Mesenchymal stem cell (in vitro differentiated cells and primary cell): Measurements from ENCODE around the gene PFAS.
A peak's percentile ranks its signal among the peaks of the same experiment; 100 is the strongest.

Experiments
- DNase-seq: peaks from one replicate; pipeline ENCODE4 v3.0.0-alpha.2; 2013
- H2AFZ ChIP-seq: one replicate; pipeline ENCODE4 v1.6.1; 2013; ENCODE audit warnings: low read depth, mild to moderate bottlenecking, control low read depth, inconsistent platforms, low read length, moderate library complexity
- H2AK5ac ChIP-seq: 2 replicates; pipeline ENCODE4 v1.6.1; 2013; ENCODE audit warnings: low read length, moderate library complexity, mild to moderate bottlenecking, inconsistent platforms; ENCODE audit not compliant: severe bottlenecking
- H2BK120ac ChIP-seq: one replicate; pipeline ENCODE4 v1.6.1; 2013; ENCODE audit warnings: low read depth, mild to moderate bottlenecking, inconsistent platforms, low read length, moderate library complexity
- H2BK12ac ChIP-seq, 2 experiments: one replicate each; pipeline ENCODE4 v1.6.1; 2013; ENCODE audit warnings: inconsistent platforms in 2 of 2, low read length in 2 of 2, mild to moderate bottlenecking in 2 of 2, moderate library complexity in 2 of 2, control low read depth in 1 of 2
- H2BK15ac ChIP-seq: one replicate; pipeline ENCODE4 v1.6.1; 2013; ENCODE audit warnings: mild to moderate bottlenecking, low read depth, inconsistent platforms; ENCODE audit not compliant: poor library complexity, severe bottlenecking
- H2BK5ac ChIP-seq: 2 replicates; pipeline ENCODE4 v1.6.1; 2013; ENCODE audit warnings: low read depth, mild to moderate bottlenecking, low read length, control low read depth, inconsistent platforms; ENCODE audit not compliant: poor library complexity, severe bottlenecking
- H3K14ac ChIP-seq, 2 experiments: one replicate each; pipeline ENCODE4 v1.6.1; 2013; ENCODE audit warnings: inconsistent platforms in 2 of 2, low read length in 2 of 2, control low read depth in 1 of 2, mild to moderate bottlenecking in 1 of 2, moderate library complexity in 1 of 2
- H3K18ac ChIP-seq, 2 experiments: one replicate each; pipeline ENCODE4 v1.6.1; 2013; ENCODE audit warnings: inconsistent platforms in 2 of 2, low read length in 2 of 2, control low read depth in 1 of 2, low read depth in 1 of 2, mild to moderate bottlenecking in 1 of 2
- H3K23ac ChIP-seq, 2 experiments: one replicate each; pipeline ENCODE4 v1.6.1; 2013; ENCODE audit warnings: inconsistent platforms in 2 of 2, low read length in 2 of 2, mild to moderate bottlenecking in 2 of 2, moderate library complexity in 2 of 2, control low read depth in 1 of 2
- H3K27ac ChIP-seq: 2 replicates; pipeline ENCODE4 v1.5.1; 2013; ENCODE audit warnings: mild to moderate bottlenecking, moderate library complexity, low read length, control low read depth, inconsistent platforms; ENCODE audit not compliant: poor library complexity, severe bottlenecking
- H3K27me3 ChIP-seq, 2 experiments: 2 replicates each; pipeline versions ENCODE4 v1.6.1 to v1.7.0; 2013; ENCODE audit warnings: low read length in 2 of 2, mild to moderate bottlenecking in 2 of 2, moderate library complexity in 2 of 2, control low read depth in 1 of 2, inconsistent platforms in 1 of 2; ENCODE audit not compliant: control insufficient read depth in 1 of 2, insufficient read depth in 1 of 2
- H3K36me3 ChIP-seq, 2 experiments: 2 replicates each; pipeline versions ENCODE4 v1.6.1 to v1.7.0; 2013; ENCODE audit warnings: low read length in 2 of 2, control low read depth in 1 of 2, inconsistent platforms in 1 of 2, low read depth in 1 of 2, mild to moderate bottlenecking in 1 of 2; ENCODE audit not compliant: insufficient read depth in 2 of 2, control insufficient read depth in 1 of 2
- H3K4ac ChIP-seq, 2 experiments: one replicate each; pipeline ENCODE4 v1.6.1; 2013; ENCODE audit warnings: inconsistent platforms in 2 of 2, low read length in 2 of 2, mild to moderate bottlenecking in 2 of 2, moderate library complexity in 2 of 2, control low read depth in 1 of 2, low read depth in 1 of 2
- H3K4me1 ChIP-seq: 2 replicates; pipeline ENCODE4 v1.6.1; 2013; ENCODE audit warnings: low read depth, low read length, control low read depth; ENCODE audit not compliant: control insufficient read depth, insufficient read depth
- H3K4me2 ChIP-seq: 2 replicates; pipeline ENCODE4 v1.6.1; 2013; ENCODE audit warnings: low read length, mild to moderate bottlenecking, inconsistent platforms; ENCODE audit not compliant: poor library complexity, severe bottlenecking
- H3K4me3 ChIP-seq, 2 experiments: 2 replicates each; pipeline versions ENCODE4 v1.5.1 to v1.7.0; 2013; ENCODE audit warnings: low read length in 2 of 2, mild to moderate bottlenecking in 2 of 2, control low read depth in 1 of 2, low read depth in 1 of 2; ENCODE audit not compliant: insufficient read depth in 1 of 2
- H3K79me1 ChIP-seq: replicated peaks from 2 replicates; pipeline ENCODE4 v1.6.1; 2013; ENCODE audit warnings: mild to moderate bottlenecking, control low read depth, low read length, inconsistent platforms; ENCODE audit not compliant: poor library complexity, severe bottlenecking
- H3K9ac ChIP-seq: 2 replicates; pipeline ENCODE4 v1.7.0; 2013; ENCODE audit warnings: mild to moderate bottlenecking, low read length, moderate library complexity
- H3K9me3 ChIP-seq: 2 replicates; pipeline ENCODE4 v1.7.0; 2013; ENCODE audit warnings: mild to moderate bottlenecking, low read length; ENCODE audit not compliant: control insufficient read depth
- H4K8ac ChIP-seq: one replicate; pipeline ENCODE4 v1.6.1; 2013; ENCODE audit warnings: inconsistent platforms, mild to moderate bottlenecking, low read length, moderate library complexity
- H4K91ac ChIP-seq: one replicate; pipeline ENCODE4 v1.6.1; 2013; ENCODE audit warnings: mild to moderate bottlenecking, low read length, inconsistent platforms
- WGBS: methylation state at CpG from one replicate; pipeline ENCODE4 v1.1.7; 2013; ENCODE audit warnings: mixed read lengths; 5-methylcytosine and 5-hydroxymethylcytosine counted together

The PFAS gene

DNA sequence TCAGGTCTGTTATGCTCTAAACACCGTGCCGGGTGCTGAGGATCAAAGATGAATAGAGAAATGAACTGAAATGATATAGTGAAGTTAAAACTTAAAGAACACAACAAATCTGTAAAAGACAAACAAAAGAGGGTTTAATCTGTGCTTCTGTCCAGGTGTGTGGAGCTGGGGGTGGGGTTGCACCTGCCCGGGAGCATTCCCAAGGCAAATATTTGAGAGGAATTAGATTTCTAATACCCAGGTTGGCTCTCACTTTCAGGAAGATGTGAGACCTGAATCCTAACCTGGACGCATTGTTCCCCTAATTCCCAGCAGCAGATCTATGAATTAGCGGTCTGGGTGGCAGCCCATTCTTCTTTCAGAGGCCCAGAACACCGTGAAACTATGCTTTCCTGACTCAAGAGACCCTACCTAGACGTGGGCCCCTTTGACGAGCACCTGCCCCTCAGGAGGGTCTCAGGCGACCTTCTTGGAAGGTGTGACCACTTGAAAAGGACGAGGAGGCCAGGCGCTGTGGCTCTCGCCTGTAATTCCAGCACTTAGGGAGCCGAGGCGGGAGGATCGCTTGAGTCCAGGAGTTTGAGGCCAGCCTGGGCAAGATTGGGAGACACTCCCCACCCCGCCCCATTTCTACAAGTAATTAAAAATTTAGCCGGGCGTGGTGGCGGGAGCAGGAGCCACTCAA lies 38.7 kb downstream of the PFAS start:
- Histone ChIP-seq H4K8ac (peak overlapping the region; percentile 87), H3K14ac (peak overlapping the region in 1 of 2 experiments; percentile 68)

DNA sequence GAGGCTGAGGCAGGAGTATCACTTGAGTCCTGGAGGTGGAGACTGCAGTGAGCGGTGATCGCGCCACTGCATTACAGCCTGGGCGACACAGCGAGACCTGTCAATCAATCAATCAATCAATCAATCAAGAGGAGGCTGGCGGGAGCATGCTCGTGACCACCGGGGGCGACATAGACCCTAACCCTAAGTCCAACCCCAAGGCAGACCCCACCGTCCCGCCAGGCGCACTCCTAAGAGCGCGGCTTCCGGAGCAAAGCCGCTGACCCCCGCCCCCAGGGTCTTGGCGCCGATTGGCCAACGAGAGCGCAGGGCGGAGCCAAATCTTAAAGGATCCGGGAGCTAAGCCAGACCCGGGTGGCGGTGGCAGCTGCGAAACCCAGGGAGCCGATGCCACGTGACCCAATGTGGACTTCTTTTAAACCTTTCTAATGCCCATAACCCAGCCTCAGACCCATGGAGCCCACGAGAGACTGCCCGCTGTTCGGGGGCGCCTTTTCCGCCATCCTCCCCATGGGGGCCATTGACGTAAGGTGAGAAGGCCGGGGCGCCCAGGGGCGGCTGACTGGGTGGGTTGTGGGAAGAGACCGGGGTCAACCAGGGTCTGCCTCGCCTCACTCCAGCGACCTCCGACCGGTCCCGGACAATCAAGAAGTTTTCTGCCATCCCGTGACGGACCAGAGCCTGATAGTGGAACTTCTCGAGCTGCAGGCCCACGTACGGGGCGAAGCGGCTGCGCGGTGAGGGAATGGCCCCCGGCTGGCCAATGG lies 39.4 kb downstream of the PFAS start, which contains the start of gene RANGRF:
TSS of gene RANGRF (plus strand) at position 335 of the 767 bp plus-strand sequence. CDS start at position 454, 119 bp downstream.
- Histone ChIP-seq H3K4me3 (peak within 1 kb of the TSS; percentile 83 to 86), H3K4ac (peak within 1 kb of the TSS; percentile 46 to 97), H2BK120ac (peak within 1 kb of the TSS; percentile 50), H3K27me3 (no peaks in the 10 kb centered on the region), H2BK12ac (peak within 1 kb of the TSS in 1 of 2 experiments; percentile 34), H3K36me3 (peaks cover 0 to 9% of the 10 kb centered on the region in 2 experiments), H4K8ac (peak within 1 kb of the TSS; percentile 87), H3K23ac (peak within 1 kb of the TSS in 1 of 2 experiments; percentile 32), H2BK5ac (peak within 1 kb of the TSS; percentile 77), H3K4me1 (peaks cover 10% of the 10 kb centered on the region), H3K14ac (peak within 1 kb of the TSS in 1 of 2 experiments; percentile 86), H3K79me1 (peaks cover 17% of the 10 kb centered on the region), H3K9ac (peak within 1 kb of the TSS; percentile 94), H2AK5ac (no peak within 1 kb of the TSS), H3K4me2 (peak within 1 kb of the TSS; percentile 84), H3K27ac (peak within 1 kb of the TSS; percentile 88), H3K9me3 (no peaks in the 10 kb centered on the region), H2AFZ (peak within 1 kb of the TSS; percentile 99), H3K18ac (peak within 1 kb of the TSS; percentile 85 to 93), H4K91ac (peak within 1 kb of the TSS; percentile 91), H2BK15ac (peak within 1 kb of the TSS; percentile 68)
- under 1% methylated on average over 52 of the region's 53 CpGs for WGBS
- DNase-seq, result peak; percentile 86

More for the DNA sequence above, 38.7 kb downstream of the PFAS start:
- Histone ChIP-seq H2BK12ac (peak overlapping the region in 1 of 2 experiments; percentile 17), H3K4me2 (peak overlapping the region; percentile 84), H2AFZ (peak overlapping the region; percentile 48), H3K36me3 (peaks cover 0 to 9% of the 10 kb centered on the region in 2 experiments), H3K9me3 (no peaks in the 10 kb centered on the region), H2BK15ac (peak overlapping the region; percentile 68), H3K4me1 (peaks cover 10% of the 10 kb centered on the region), H3K27me3 (no peaks in the 10 kb centered on the region), H3K18ac (peak overlapping the region in 1 of 2 experiments; percentile 85), H3K4me3 (peak overlapping the region; percentile 83 to 86), H2BK5ac (no peak overlapping the region), H3K27ac (no peak overlapping the region), H2AK5ac (no peak overlapping the region), H3K23ac (no peak overlapping the region), H3K9ac (peak overlapping the region; percentile 94), H3K4ac (peak overlapping the region; percentile 39 to 81), H3K79me1 (peaks cover 17% of the 10 kb centered on the region), H2BK120ac (no peak overlapping the region), H4K91ac (peak overlapping the region; percentile 91)
- DNase-seq, result no peak
- 69% methylated on average over 10 of the region's 19 CpGs for WGBS

DNA sequence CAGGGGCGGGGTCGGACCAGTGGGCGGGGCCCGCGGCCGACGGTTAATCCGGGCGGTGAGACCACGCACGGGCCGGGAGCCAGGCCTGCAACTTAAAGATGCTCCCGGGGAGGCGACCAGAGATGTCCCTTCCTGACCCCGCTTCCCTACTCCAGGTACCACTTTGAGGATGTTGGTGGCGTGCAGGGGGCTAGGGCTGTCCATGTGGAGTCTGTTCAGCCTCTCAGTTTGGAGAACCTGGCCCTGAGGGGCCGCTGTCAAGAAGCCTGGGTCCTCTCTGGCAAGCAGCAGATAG lies 40.0 kb downstream of the PFAS start:
- 6% methylated on average over 10 of the region's 17 CpGs for WGBS
- peak overlapping the region in 1 of 2 experiments; percentile 64 for H3K4ac ChIP-seq
- peak overlapping the region; percentile 45 for H4K8ac ChIP-seq
- H3K27me3 ChIP-seq, result no peaks in the 10 kb centered on the region
- H3K9ac ChIP-seq, result peak overlapping the region; percentile 94
- no peak overlapping the region for H2AK5ac ChIP-seq
- peak overlapping the region in 1 of 2 experiments; percentile 86 for H3K14ac ChIP-seq
- H3K4me3 ChIP-seq, result peak overlapping the region; percentile 83 to 86
- H2AFZ ChIP-seq, result peak overlapping the region; percentile 67
- peak overlapping the region; percentile 35 to 78 for H3K18ac ChIP-seq
- no peaks in the 10 kb centered on the region for H3K9me3 ChIP-seq
- no peak overlapping the region for H2BK15ac ChIP-seq
- peak overlapping the region; percentile 52 for H4K91ac ChIP-seq
- no peak for DNase-seq
- H2BK5ac ChIP-seq, result no peak overlapping the region
- H3K79me1 ChIP-seq, result peaks cover 17% of the 10 kb centered on the region
- no peak overlapping the region for H2BK120ac ChIP-seq
- H3K27ac ChIP-seq, result no peak overlapping the region
- H3K4me1 ChIP-seq, result peaks cover 10% of the 10 kb centered on the region
- H3K36me3 ChIP-seq, result peaks cover 0 to 9% of the 10 kb centered on the region in 2 experiments
- peak overlapping the region in 1 of 2 experiments; percentile 17 for H2BK12ac ChIP-seq
- peak overlapping the region in 1 of 2 experiments; percentile 32 for H3K23ac ChIP-seq
- H3K4me2 ChIP-seq, result peak overlapping the region; percentile 84

GRCh38 chr17:8290043-8290442 lies 41.0 kb downstream of the PFAS start:
- H2AK5ac ChIP-seq, result no peak overlapping the region
- no peak overlapping the region for H2AFZ ChIP-seq
- peak overlapping the region in 1 of 2 experiments; percentile 86 for H3K4me3 ChIP-seq
- peaks cover 15% of the 10 kb centered on the region for H3K4me1 ChIP-seq
- no peak overlapping the region for H2BK12ac ChIP-seq
- H3K4me2 ChIP-seq, result no peak overlapping the region
- H3K18ac ChIP-seq, result no peak overlapping the region
- no peaks in the 10 kb centered on the region for H3K27me3 ChIP-seq
- 41% methylated on average over 3 of the region's 3 CpGs for WGBS
- H2BK15ac ChIP-seq, result no peak overlapping the region
- peaks cover 0 to 9% of the 10 kb centered on the region in 2 experiments for H3K36me3 ChIP-seq
- no peak overlapping the region for H3K4ac ChIP-seq
- H3K23ac ChIP-seq, result no peak overlapping the region
- no peak overlapping the region for H3K27ac ChIP-seq
- no peak overlapping the region for H2BK5ac ChIP-seq
- no peak overlapping the region for H4K91ac ChIP-seq
- DNase-seq, result no peak
- H2BK120ac ChIP-seq, result no peak overlapping the region
- H3K9ac ChIP-seq, result peak overlapping the region; percentile 94
- peaks cover 17% of the 10 kb centered on the region for H3K79me1 ChIP-seq
- no peak overlapping the region for H3K14ac ChIP-seq
- no peak overlapping the region for H4K8ac ChIP-seq
- no peaks in the 10 kb centered on the region for H3K9me3 ChIP-seq
